K562 (cell line): ENCODE data around the gene PRRC2B. TPM values are rescaled to one million over a fixed set of nuclear protein-coding genes. Genes with fewer than 3 reads are reported as not detected.

Experiments
- ATAC-seq: fragments of 200-7000 bp; cut with Tn5 transposase; 3 replicates; pipeline ENCODE4 v1.9.1; 2020; ENCODE audit warnings: moderate library complexity
- BruUV-seq: library from RNA; stranded (reverse); fragments of 400-500 nt; replicated peaks from 2 replicates; lab custom pipeline; 2021; lab: Mats Ljungman, UMichigan
- CTCF ChIA-PET: fragments of 300-600 bp; formaldehyde crosslinking; extraction: SDS; loops from one replicate; lab custom pipeline; 2021; ENCODE audit warnings: low intra/inter-chr PET ratio; lab: Yijun Ruan, JAX
- POLR2A ChIA-PET: fragments of 300-600, 350-650 bp; sonication (Branson Sonifier 250); formaldehyde crosslinking; extraction: SDS; loops from one replicate; lab custom pipeline; 2021; ENCODE audit warnings: antibody characterized with exemption, inconsistent platforms; lab: Yijun Ruan, JAX
- DNase-seq, 4 experiments: peaks; one replicate each; pipeline versions ENCODE4 v3.0.0 to v3.0.0-alpha.2; 2011 to 2018; ENCODE audit warnings: low spot score in 3 of 4, mixed read lengths in 3 of 4; ENCODE audit errors: extremely low read depth in 1 of 4
- FAIRE-seq: peaks from 2 replicates; lab custom pipeline; 2011; peaks lifted over from hg19 to GRCh38; lab: Jason Lieb, UNC
- H2AFZ ChIP-seq: 2 replicates; pipeline ENCODE4 v1.6.0; 2011; ENCODE audit warnings: low read depth, low read length, control low read depth, inconsistent platforms
- H3K27ac ChIP-seq: fragments of 200-600 bp; 3 replicates; pipeline ENCODE4 v1.8.0; 2011; ENCODE audit warnings: low read depth, mild to moderate bottlenecking, control low read depth, inconsistent platforms, low read length, moderate library complexity, mixed read lengths; ENCODE audit errors: extremely low read depth
- H3K27me3 ChIP-seq, 2 experiments: fragments of 300-600 bp in 1 of 2; 2 replicates in 1 of 2; 3 replicates in 1 of 2; pipeline versions ENCODE4 v1.6.0 to v1.8.0; 2011; ENCODE audit warnings: inconsistent platforms in 2 of 2, low read length in 2 of 2, mild to moderate bottlenecking in 1 of 2, mixed read lengths in 1 of 2, moderate library complexity in 1 of 2; ENCODE audit not compliant: control insufficient read depth in 2 of 2, insufficient read depth in 2 of 2
- H3K36me3 ChIP-seq: fragments of 300-600 bp; 3 replicates; pipeline ENCODE4 v1.8.0; 2011; ENCODE audit warnings: mild to moderate bottlenecking, low read length, inconsistent platforms; ENCODE audit not compliant: control insufficient read depth, insufficient read depth
- H3K4me1 ChIP-seq, 2 experiments: fragments of 200-600 bp in 1 of 2; replicated peaks in 1 of 2; 2 replicates in 1 of 2; 3 replicates in 1 of 2; pipeline versions ENCODE4 v1.5.1 to v1.8.0; 2011; ENCODE audit warnings: inconsistent platforms in 2 of 2, low read length in 2 of 2, mild to moderate bottlenecking in 1 of 2, mixed read lengths in 1 of 2, moderate library complexity in 1 of 2; ENCODE audit not compliant: control insufficient read depth in 2 of 2, insufficient read depth in 2 of 2
- H3K4me2 ChIP-seq: 2 replicates; pipeline ENCODE4 v1.6.1; 2011; ENCODE audit warnings: low read length, control low read depth, inconsistent platforms, mixed read lengths; ENCODE audit not compliant: insufficient read depth
- H3K4me3 ChIP-seq: fragments of 200-600 bp; sonication (generic), shearing (Covaris generic); 2 replicates; pipeline ENCODE4 v1.5.1; 2016; ENCODE audit warnings: control low read depth, inconsistent platforms
- H3K79me2 ChIP-seq: fragments of 200-600 bp; 3 replicates; pipeline ENCODE4 v1.8.0; 2011; ENCODE audit warnings: low read length, inconsistent platforms; ENCODE audit not compliant: control insufficient read depth, insufficient read depth
- H3K9ac ChIP-seq, 2 experiments: 2 replicates each; pipeline versions ENCODE4 v1.6.0 to v1.6.1; 2011; ENCODE audit warnings: low read depth in 2 of 2, low read length in 2 of 2, control low read depth in 1 of 2, inconsistent platforms in 1 of 2, mild to moderate bottlenecking in 1 of 2, mixed read lengths in 1 of 2; ENCODE audit not compliant: insufficient read depth in 1 of 2
- H3K9me1 ChIP-seq: one replicate; pipeline ENCODE4 v1.6.0; 2011; ENCODE audit warnings: inconsistent platforms, mild to moderate bottlenecking, low read length, moderate library complexity; ENCODE audit not compliant: control insufficient read depth, insufficient read depth
- H3K9me3 ChIP-seq: replicated peaks from 2 replicates; pipeline ENCODE4 v1.5.1; 2011; ENCODE audit warnings: low read depth, low read length, inconsistent platforms; ENCODE audit not compliant: control insufficient read depth, insufficient read depth
- H4K20me1 ChIP-seq: replicated peaks from 2 replicates; pipeline ENCODE4 v1.6.1; 2011; ENCODE audit warnings: low read length, inconsistent platforms, mixed read lengths; ENCODE audit not compliant: control insufficient read depth, insufficient read depth
- ARNT ChIP-seq, 2 experiments: fragments of 450-650 bp; IDR thresholded peaks; 2 replicates each; pipeline ENCODE4 v1.6.1; 2016; ENCODE audit warnings: mild to moderate bottlenecking in 1 of 2
- CEBPB ChIP-seq: fragments of 450-650 bp; IDR thresholded peaks from 2 replicates; pipeline ENCODE4 v1.6.1; 2016; ENCODE audit warnings: missing genetic modification characterization, missing compliant biosample characterization
- GABPA ChIP-seq: fragments of 200-800 bp; sonication (Bioruptor generic); conservative IDR thresholded peaks from 2 replicates; pipeline ENCODE4 v1.6.1; 2016; ENCODE audit warnings: low read depth, missing genetic modification characterization, missing compliant biosample characterization
- GATA2 ChIP-seq: sonication (generic); formaldehyde crosslinking; IDR thresholded peaks from 2 replicates; pipeline ENCODE4 v1.4.0; 2020; ENCODE audit warnings: mild to moderate bottlenecking, missing genetic modification reagents
- IRF2 ChIP-seq: sonication (generic); formaldehyde crosslinking; IDR thresholded peaks from 2 replicates; pipeline ENCODE4 v1.8.1; 2022; ENCODE audit warnings: mild to moderate bottlenecking, missing genetic modification reagents
- NCOR1 ChIP-seq: fragments of 450-650 bp; IDR thresholded peaks from 2 replicates; pipeline ENCODE4 v1.6.1; 2016; ENCODE audit warnings: mild to moderate bottlenecking, moderate library complexity
- RBM25 ChIP-seq: fragments of 200-400 bp; formaldehyde crosslinking; IDR thresholded peaks from 2 replicates; pipeline ENCODE4 v1.6.1; 2018; ENCODE audit warnings: low read length, low read depth, moderate library complexity; ENCODE audit not compliant: severe bottlenecking
- RCOR1 ChIP-seq, 2 experiments: IDR thresholded peaks; 2 replicates each; pipeline ENCODE4 v1.6.1; 2012; ENCODE audit warnings: low read depth in 2 of 2, low read length in 2 of 2, borderline replicate concordance in 1 of 2, improper control_type of control experiment in 1 of 2
- SRSF1 ChIP-seq: fragments of 200-400 bp; formaldehyde crosslinking; IDR thresholded peaks from 2 replicates; pipeline ENCODE4 v1.6.1; 2017; ENCODE audit warnings: mild to moderate bottlenecking, low read depth, low read length, moderate library complexity
- TBL1XR1 ChIP-seq, 2 experiments: IDR thresholded peaks; 2 replicates each; pipeline ENCODE4 v1.6.1; 2012; ENCODE audit warnings: improper control_type of control experiment in 2 of 2, low read length in 2 of 2, mild to moderate bottlenecking in 1 of 2
- TCF7L2 ChIP-seq: fragments of 150-350 bp; IDR thresholded peaks from 2 replicates; pipeline ENCODE4 v1.6.1; 2016; ENCODE audit warnings: low read depth, mild to moderate bottlenecking, low read length, moderate library complexity
- ZNF561 ChIP-seq: fragments of 450-650 bp; formaldehyde crosslinking; conservative IDR thresholded peaks from 2 replicates; pipeline ENCODE4 v1.4.0; 2020; ENCODE audit warnings: mild to moderate bottlenecking, moderate library complexity
- WGBS: fragments of 100-300 bp; shearing (Covaris generic); methylation state at CpG from one replicate; pipeline ENCODE4 v1.1.6; 2016; ENCODE audit warnings: low coverage, mixed read lengths; ENCODE audit not compliant: insufficient coverage; ENCODE audit errors: missing lambda C conversion rate; 5-methylcytosine and 5-hydroxymethylcytosine counted together
- in situ Hi-C: fragments of 300-500 bp; cut with MboI; formaldehyde crosslinking; loops from 4 replicates; pipeline ENCODE4 v1.15.0; 2018; ENCODE audit warnings: inconsistent platforms, mixed read lengths
- intact Hi-C: fragments of 100-400 bp; cut with micrococcal nuclease; formaldehyde crosslinking; loops from 2 replicates; pipeline ENCODE4 v1.14.2; 2022
- polyA plus RNA-seq, 8 experiments: library from polyadenylated mRNA; depleted of rRNA in 4 of 8; stranded (reverse) in 5 of 8; unstranded in 3 of 8; fragments of >200 nt; fragmentation: Nextera tagmentation in 2 of 8; fragmentation: Illumina TruSeq in 1 of 8; extraction: Ambion mirVana in 2 of 8; extraction: Trizol in 1 of 8; gene quantifications; 2 replicates each; pipeline versions ENCODE4 v1.2.1 to v1.2.3, GENCODE V29; 2011 to 2014; ENCODE audit warnings: inconsistent platforms in 1 of 8, missing spikeins in 1 of 8
- total RNA-seq, 7 experiments: library from RNA; depleted of rRNA in 6 of 7; stranded (reverse); fragments of >200 nt in 6 of 7; fragmentation: Illumina TruSeq in 2 of 7; extraction: Trizol in 2 of 7; gene quantifications; 2 replicates each; pipeline versions ENCODE4 v1.2.1 to v1.2.3, GENCODE V29; 2011 to 2021; ENCODE audit warnings: low replicate concordance in 1 of 7
- TF ChIP-seq, protein P1 (sequence below): sonication (generic); formaldehyde crosslinking; IDR thresholded peaks from 2 replicates; pipeline ENCODE4 v1.8.1; 2023; ENCODE audit warnings: mild to moderate bottlenecking, missing genetic modification reagents

PRRC2B gene
- total and polyA plus RNA-seq, 9 of the 15 experiments (the other 6 are each of a cell fraction or from before 2014, with no cell fraction given): 0.34 to 125 (median 30.9) TPM

GRCh38 chr9:131394464-131395156, 724 bp downstream of the PRRC2B start (continued):
- TF ChIP-seq CEBPB (tag) (no peak), TCF7L2 (no peak)

DNA sequence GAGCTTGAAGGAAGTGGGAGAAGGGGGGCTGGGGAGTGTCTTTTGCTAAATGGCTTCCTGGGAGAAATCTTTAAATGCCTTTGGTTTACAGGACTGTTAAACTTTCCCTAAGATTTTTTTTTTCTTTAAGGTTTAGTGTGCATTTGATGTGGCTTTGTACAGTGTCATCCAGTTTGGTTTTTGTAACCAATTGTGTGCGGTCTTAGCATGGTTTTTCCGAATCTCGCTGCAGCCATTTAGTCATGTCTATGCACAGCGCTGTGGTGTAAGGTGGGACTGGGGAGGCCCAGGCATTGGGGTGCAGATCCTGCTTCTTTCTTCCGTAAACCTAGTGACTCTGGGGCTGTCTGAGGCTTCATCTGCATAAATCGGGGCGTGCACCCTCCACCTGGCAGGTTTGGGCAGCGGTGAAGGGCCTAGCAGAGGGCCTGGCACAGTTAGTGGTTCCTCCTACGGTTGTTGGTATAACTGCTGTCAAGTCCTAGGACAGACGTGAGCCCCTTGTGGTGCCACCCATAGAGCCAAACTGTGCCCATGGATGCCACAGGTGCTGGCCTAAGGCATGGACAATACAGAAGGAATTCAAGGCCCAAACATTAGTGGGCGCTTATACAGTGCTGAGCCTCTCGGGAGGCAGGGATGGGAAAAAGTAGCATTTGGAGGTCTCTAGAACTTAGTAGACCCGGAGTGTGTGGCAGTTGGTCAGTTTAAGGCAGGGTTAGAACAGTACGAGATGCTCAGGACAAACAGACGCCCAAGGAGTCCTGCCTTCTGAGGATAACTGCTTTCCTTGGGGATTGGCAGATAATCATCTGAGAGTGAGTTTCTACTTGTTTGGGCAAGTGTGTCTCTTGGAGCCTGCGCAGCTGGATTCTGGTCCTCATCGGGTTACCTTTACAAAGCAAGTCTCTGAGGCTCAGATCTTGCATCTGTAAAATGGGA, 1.5 kb downstream of the PRRC2B start:
- Histone ChIP-seq H2AFZ (no peak overlapping the region), H3K79me2 (peaks cover 60% of the 10 kb centered on the region), H3K9me1 (peaks cover 11% of the 10 kb centered on the region), H3K4me3 (peak overlapping the region; percentile 96), H3K4me2 (peak overlapping the region; percentile 89), H3K27me3 (no peaks in the 10 kb centered on the region), H3K9ac (peak overlapping the region; percentile 78 to 90), H3K9me3 (no peaks in the 10 kb centered on the region), H4K20me1 (peaks cover 44% of the 10 kb centered on the region), H3K4me1 (peaks cover 26 to 33% of the 10 kb centered on the region in 2 experiments), H3K36me3 (peaks cover 31% of the 10 kb centered on the region), H3K27ac (peak overlapping the region; percentile 89)
- intact Hi-C loops (no loop called here), in situ Hi-C loops (no loop called here)
- WGBS: 4% methylated on average over 16 of the region's 17 CpGs
- FAIRE-seq (peak; percentile 64), ATAC-seq (peak; percentile 57), DNase-seq (peak; percentile 27 to 52 (median 36))
- ChIA-PET CTCF (no interaction called here), POLR2A (interaction anchor here (0.7 to 5.5 kb wide), 9 partner anchors 11 to 217 kb away, joined by 3 to 78 read pairs (median 4); no protein-coding TSS in a partner anchor)
- TSS peak; percentile 58 for BruUV-seq
- TF ChIP-seq GATA2 (CRISPR knock-in tag) (0 out of 2 replicates have a peak, but pooled peaks have one; percentile 28), TBL1XR1 (IDR thresholded peaks at IDR 0.05; ENCODE audit: low read length in 2 of 2) (0 out of 4 replicates have a peak, but pooled peaks of 1 of the 2 experiments have one; percentile 27), ZNF561 (CRISPR knock-in tag) (no peak), IRF2 (CRISPR knock-in tag) (no peak), SRSF1 (no peak), ARNT (IDR thresholded peaks at IDR 0.05) (0 out of 4 replicates have a peak, but pooled peaks of 1 of the 2 experiments have one; percentile 42), NCOR1 (no peak), RBM25 (peak; percentile 43), GABPA (tag) (no peak), RCOR1 (IDR thresholded peaks at IDR 0.05; ENCODE audit: borderline replicate concordance in 1 of 2, low read depth in 2 of 2, low read length in 2 of 2) (0 out of 4 replicates have a peak, but pooled peaks of 1 of the 2 experiments have one; percentile 23)
- TF ChIP-seq, protein P1, sequence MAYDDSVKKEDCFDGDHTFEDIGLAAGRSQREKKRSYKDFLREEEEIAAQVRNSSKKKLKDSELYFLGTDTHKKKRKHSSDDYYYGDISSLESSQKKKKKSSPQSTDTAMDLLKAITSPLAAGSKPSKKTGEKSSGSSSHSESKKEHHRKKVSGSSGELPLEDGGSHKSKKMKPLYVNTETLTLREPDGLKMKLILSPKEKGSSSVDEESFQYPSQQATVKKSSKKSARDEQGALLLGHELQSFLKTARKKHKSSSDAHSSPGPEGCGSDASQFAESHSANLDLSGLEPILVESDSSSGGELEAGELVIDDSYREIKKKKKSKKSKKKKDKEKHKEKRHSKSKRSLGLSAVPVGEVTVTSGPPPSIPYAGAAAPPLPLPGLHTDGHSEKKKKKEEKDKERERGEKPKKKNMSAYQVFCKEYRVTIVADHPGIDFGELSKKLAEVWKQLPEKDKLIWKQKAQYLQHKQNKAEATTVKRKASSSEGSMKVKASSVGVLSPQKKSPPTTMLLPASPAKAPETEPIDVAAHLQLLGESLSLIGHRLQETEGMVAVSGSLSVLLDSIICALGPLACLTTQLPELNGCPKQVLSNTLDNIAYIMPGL (CRISPR knock-in tag): no peak
